ENCODE data around the gene ARMC2. TPM values are rescaled to one million over a fixed set of nuclear protein-coding genes. Genes with fewer than 3 reads are reported as not detected.

Gene ARMC2
- total and polyA plus RNA-seq, 2 experiments from 2014 or later = 2.7 to 4.4 TPM

DNA sequence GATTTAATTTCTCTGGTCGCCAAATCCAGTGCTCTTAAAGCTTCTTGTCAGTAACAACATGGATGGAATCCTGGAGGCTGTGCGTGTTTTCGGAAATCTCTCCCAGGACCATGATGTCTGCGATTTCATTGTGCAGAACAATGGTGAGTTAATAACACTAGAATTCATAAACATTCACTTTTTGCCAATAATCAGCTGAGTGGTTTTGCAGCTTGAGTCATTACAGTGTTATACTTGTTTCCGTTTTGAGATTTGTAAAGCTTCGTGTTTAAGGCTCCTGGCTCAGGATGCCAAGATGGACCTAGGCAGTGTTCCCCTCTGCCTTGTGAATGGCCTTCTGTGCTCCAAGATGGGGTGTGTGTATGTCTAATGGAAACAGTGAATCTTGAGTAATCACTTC lies 113.8 kb downstream of the ARMC2 start:
- no peak overlapping the region for H3K27ac Mint-ChIP-seq
- no peaks in the 10 kb centered on the region for H3K9me3 Mint-ChIP-seq
- H3K4me2 ChIP-seq = no peak overlapping the region
- no peak overlapping the region for H3K4me3 ChIP-seq
- no peaks in the 10 kb centered on the region; the same call in 2 of the 3 replicates for H3K36me3 Mint-ChIP-seq (ENCODE audit: low read depth)
- ATAC-seq = no peak
- H3K79me2 ChIP-seq (replicated peaks; ENCODE audit: insufficient read depth) = no peaks in the 10 kb centered on the region
- DNase-seq (ENCODE audit: low spot score) = no peak
- H2AFZ ChIP-seq = peak overlapping the region; percentile 8; the same call in 1 of the 2 replicates
- TF ChIP-seq, protein P1, sequence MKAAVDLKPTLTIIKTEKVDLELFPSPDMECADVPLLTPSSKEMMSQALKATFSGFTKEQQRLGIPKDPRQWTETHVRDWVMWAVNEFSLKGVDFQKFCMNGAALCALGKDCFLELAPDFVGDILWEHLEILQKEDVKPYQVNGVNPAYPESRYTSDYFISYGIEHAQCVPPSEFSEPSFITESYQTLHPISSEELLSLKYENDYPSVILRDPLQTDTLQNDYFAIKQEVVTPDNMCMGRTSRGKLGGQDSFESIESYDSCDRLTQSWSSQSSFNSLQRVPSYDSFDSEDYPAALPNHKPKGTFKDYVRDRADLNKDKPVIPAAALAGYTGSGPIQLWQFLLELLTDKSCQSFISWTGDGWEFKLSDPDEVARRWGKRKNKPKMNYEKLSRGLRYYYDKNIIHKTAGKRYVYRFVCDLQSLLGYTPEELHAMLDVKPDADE (IDR thresholded peaks at IDR 0.05) = no peak
- TF ChIP-seq POLR2AphosphoS5 (IDR thresholded peaks at IDR 0.05; ENCODE audit: low read depth) (no peak), ZNF114 (CRISPR knock-in tag; IDR thresholded peaks at IDR 0.05) (no peak), JUNB (IDR thresholded peaks at IDR 0.05; ENCODE audit: unreplicated experiment) (no peak), ZNF331 (CRISPR knock-in tag; IDR thresholded peaks at IDR 0.05; ENCODE audit: low read depth) (no peak), STAT1 (IDR thresholded peaks at IDR 0.05; ENCODE audit: unreplicated experiment) (no peak), EZH2 (IDR thresholded peaks at IDR 0.05; ENCODE audit: low read depth, unreplicated experiment) (no peak)
- TF ChIP-seq, protein P2, sequence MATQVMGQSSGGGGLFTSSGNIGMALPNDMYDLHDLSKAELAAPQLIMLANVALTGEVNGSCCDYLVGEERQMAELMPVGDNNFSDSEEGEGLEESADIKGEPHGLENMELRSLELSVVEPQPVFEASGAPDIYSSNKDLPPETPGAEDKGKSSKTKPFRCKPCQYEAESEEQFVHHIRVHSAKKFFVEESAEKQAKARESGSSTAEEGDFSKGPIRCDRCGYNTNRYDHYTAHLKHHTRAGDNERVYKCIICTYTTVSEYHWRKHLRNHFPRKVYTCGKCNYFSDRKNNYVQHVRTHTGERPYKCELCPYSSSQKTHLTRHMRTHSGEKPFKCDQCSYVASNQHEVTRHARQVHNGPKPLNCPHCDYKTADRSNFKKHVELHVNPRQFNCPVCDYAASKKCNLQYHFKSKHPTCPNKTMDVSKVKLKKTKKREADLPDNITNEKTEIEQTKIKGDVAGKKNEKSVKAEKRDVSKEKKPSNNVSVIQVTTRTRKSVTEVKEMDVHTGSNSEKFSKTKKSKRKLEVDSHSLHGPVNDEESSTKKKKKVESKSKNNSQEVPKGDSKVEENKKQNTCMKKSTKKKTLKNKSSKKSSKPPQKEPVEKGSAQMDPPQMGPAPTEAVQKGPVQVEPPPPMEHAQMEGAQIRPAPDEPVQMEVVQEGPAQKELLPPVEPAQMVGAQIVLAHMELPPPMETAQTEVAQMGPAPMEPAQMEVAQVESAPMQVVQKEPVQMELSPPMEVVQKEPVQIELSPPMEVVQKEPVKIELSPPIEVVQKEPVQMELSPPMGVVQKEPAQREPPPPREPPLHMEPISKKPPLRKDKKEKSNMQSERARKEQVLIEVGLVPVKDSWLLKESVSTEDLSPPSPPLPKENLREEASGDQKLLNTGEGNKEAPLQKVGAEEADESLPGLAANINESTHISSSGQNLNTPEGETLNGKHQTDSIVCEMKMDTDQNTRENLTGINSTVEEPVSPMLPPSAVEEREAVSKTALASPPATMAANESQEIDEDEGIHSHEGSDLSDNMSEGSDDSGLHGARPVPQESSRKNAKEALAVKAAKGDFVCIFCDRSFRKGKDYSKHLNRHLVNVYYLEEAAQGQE (IDR thresholded peaks at IDR 0.05; ENCODE audit: unreplicated experiment) = no peak
- TF ChIP-seq, protein P3, sequence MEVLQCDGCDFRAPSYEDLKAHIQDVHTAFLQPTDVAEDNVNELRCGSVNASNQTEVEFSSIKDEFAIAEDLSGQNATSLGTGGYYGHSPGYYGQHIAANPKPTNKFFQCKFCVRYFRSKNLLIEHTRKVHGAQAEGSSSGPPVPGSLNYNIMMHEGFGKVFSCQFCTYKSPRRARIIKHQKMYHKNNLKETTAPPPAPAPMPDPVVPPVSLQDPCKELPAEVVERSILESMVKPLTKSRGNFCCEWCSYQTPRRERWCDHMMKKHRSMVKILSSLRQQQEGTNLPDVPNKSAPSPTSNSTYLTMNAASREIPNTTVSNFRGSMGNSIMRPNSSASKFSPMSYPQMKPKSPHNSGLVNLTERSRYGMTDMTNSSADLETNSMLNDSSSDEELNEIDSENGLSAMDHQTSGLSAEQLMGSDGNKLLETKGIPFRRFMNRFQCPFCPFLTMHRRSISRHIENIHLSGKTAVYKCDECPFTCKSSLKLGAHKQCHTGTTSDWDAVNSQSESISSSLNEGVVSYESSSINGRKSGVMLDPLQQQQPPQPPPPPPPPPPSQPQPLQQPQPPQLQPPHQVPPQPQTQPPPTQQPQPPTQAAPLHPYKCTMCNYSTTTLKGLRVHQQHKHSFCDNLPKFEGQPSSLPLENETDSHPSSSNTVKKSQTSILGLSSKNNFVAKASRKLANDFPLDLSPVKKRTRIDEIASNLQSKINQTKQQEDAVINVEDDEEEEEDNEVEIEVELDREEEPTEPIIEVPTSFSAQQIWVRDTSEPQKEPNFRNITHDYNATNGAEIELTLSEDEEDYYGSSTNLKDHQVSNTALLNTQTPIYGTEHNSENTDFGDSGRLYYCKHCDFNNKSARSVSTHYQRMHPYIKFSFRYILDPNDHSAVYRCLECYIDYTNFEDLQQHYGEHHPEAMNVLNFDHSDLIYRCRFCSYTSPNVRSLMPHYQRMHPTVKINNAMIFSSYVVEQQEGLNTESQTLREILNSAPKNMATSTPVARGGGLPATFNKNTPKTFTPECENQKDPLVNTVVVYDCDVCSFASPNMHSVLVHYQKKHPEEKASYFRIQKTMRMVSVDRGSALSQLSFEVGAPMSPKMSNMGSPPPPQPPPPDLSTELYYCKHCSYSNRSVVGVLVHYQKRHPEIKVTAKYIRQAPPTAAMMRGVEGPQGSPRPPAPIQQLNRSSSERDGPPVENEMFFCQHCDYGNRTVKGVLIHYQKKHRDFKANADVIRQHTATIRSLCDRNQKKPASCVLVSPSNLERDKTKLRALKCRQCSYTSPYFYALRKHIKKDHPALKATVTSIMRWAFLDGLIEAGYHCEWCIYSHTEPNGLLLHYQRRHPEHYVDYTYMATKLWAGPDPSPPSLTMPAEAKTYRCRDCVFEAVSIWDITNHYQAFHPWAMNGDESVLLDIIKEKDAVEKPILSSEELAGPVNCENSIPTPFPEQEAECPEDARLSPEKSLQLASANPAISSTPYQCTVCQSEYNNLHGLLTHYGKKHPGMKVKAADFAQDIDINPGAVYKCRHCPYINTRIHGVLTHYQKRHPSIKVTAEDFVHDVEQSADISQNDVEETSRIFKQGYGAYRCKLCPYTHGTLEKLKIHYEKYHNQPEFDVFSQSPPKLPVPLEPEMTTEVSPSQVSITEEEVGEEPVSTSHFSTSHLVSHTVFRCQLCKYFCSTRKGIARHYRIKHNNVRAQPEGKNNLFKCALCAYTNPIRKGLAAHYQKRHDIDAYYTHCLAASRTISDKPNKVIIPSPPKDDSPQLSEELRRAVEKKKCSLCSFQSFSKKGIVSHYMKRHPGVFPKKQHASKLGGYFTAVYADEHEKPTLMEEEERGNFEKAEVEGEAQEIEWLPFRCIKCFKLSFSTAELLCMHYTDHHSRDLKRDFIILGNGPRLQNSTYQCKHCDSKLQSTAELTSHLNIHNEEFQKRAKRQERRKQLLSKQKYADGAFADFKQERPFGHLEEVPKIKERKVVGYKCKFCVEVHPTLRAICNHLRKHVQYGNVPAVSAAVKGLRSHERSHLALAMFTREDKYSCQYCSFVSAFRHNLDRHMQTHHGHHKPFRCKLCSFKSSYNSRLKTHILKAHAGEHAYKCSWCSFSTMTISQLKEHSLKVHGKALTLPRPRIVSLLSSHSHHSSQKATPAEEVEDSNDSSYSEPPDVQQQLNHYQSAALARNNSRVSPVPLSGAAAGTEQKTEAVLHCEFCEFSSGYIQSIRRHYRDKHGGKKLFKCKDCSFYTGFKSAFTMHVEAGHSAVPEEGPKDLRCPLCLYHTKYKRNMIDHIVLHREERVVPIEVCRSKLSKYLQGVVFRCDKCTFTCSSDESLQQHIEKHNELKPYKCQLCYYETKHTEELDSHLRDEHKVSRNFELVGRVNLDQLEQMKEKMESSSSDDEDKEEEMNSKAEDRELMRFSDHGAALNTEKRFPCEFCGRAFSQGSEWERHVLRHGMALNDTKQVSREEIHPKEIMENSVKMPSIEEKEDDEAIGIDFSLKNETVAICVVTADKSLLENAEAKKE (CRISPR knock-in tag; IDR thresholded peaks at IDR 0.05) = no peak
- no peaks in the 10 kb centered on the region for H3F3A ChIP-seq (replicated peaks; ENCODE audit: low read depth)
- H3K27ac ChIP-seq (ENCODE audit: low read depth) = no peak overlapping the region
- H3K4me3 Mint-ChIP-seq = no peak overlapping the region
- no peaks in the 10 kb centered on the region for H3K36me3 ChIP-seq (ENCODE audit: insufficient read depth)
- H3K9me2 ChIP-seq (ENCODE audit: insufficient read depth) = no peaks in the 10 kb centered on the region
- H3K27me3 ChIP-seq (ENCODE audit: insufficient read depth) = no peaks in the 10 kb centered on the region
- H3K4me1 Mint-ChIP-seq = peaks cover 29% of the 10 kb centered on the region
- H4K20me1 ChIP-seq (replicated peaks; ENCODE audit: insufficient read depth) = no peaks in the 10 kb centered on the region
- peaks cover 17% of the 10 kb centered on the region for H3K4me1 ChIP-seq (ENCODE audit: insufficient read depth)
- no peaks in the 10 kb centered on the region for H3K27me3 Mint-ChIP-seq (ENCODE audit: insufficient read depth, low read depth, poor library complexity)

Data from GM23338 (cell line).